Memory B cell (primary cell): ENCODE results near the gene UBP1.
A peak's percentile ranks its signal among the peaks of the same experiment; 100 is the strongest.
"Not testable (repeated sequence)": the region's sequence is repeated elsewhere in the genome, so short reads cannot be mapped to it uniquely, and the experiment has no call there.

Source experiments
- ATAC-seq: fragments of 150-1000 bp; cut with Tn5 transposase; 2 replicates; pipeline ENCODE4 v1.10.0; 2021; ENCODE audit warnings: low read depth, mild to moderate bottlenecking, moderate library complexity
- DNase-seq, 2 donors: peaks; one replicate each; pipeline ENCODE4 v3.0.0; 2022; ENCODE audit warnings: low spot score in 2 of 2
- H3K27ac Mint-ChIP-seq: one replicate; pipeline ENCODE4 v1.8.0; 2022; ENCODE audit warnings: mild to moderate bottlenecking, moderate library complexity, mixed read lengths
- H3K27me3 Mint-ChIP-seq: one replicate; pipeline ENCODE4 v1.8.0; 2022; ENCODE audit warnings: mixed read lengths
- H3K36me3 Mint-ChIP-seq: one replicate; pipeline ENCODE4 v1.8.0; 2022; ENCODE audit warnings: mild to moderate bottlenecking, mixed read lengths
- H3K4me1 Mint-ChIP-seq: one replicate; pipeline ENCODE4 v1.8.0; 2022; ENCODE audit warnings: mixed read lengths
- H3K4me3 Mint-ChIP-seq: one replicate; pipeline ENCODE4 v1.8.0; 2022; ENCODE audit warnings: mild to moderate bottlenecking, moderate library complexity, mixed read lengths
- H3K9me3 Mint-ChIP-seq: one replicate; pipeline ENCODE4 v1.8.0; 2022; ENCODE audit warnings: mixed read lengths

Gene UBP1

GRCh38 chr3:33440328-33441224 is at the start of gene UBP1:
Gene UBP1, minus strand, starts transcription at chr3:33440405. Its CDS starts 557 bp downstream, at chr3:33439848.
- DNase-seq (peak; percentile 94 to 97), ATAC-seq (peak; percentile 81)
- no peaks in the 10 kb centered on the region for H3K36me3 Mint-ChIP-seq
- H3K27me3 Mint-ChIP-seq: no peaks in the 10 kb centered on the region
- H3K4me3 Mint-ChIP-seq: peak within 1 kb of the TSS; percentile 100
- H3K4me1 Mint-ChIP-seq: peaks cover 23% of the 10 kb centered on the region
- H3K9me3 Mint-ChIP-seq: no peaks in the 10 kb centered on the region
- H3K27ac Mint-ChIP-seq: peak within 1 kb of the TSS; percentile 100

DNA sequence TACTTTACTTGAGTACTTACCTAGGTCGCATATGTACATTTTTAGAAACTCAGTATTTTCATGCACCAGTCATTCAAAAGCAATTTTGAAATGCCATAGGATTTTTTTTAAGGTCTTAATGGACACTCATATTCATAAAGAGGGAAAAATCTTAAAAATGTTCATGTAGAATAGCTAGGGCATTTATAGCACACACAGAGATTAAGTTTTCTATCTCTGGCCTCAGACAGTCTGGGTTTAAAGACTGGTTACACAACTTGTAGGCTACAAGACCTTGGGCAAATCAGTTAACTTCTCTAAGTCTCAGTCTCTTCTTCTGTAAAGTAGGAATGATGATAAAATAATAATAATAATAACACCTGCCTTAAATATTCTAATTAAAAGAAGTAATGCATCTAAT is 48.5 kb upstream of the UBP1 start:
- Mint-ChIP-seq H3K4me1 (peaks cover 9% of the 10 kb centered on the region), H3K36me3 (peaks cover 12% of the 10 kb centered on the region), H3K4me3 (no peak overlapping the region), H3K27ac (no peak overlapping the region), H3K27me3 (no peaks in the 10 kb centered on the region), H3K9me3 (peaks cover 3% of the 10 kb centered on the region)
- no peak for ATAC-seq
- DNase-seq: no peak

- no peak overlapping the region for H3K4me3 Mint-ChIP-seq
- no peak for ATAC-seq
- H3K27me3 Mint-ChIP-seq: no peaks in the 10 kb centered on the region
Observed at GRCh38 chr3:33488246-33488645, 48.0 kb upstream of the UBP1 start.

DNA sequence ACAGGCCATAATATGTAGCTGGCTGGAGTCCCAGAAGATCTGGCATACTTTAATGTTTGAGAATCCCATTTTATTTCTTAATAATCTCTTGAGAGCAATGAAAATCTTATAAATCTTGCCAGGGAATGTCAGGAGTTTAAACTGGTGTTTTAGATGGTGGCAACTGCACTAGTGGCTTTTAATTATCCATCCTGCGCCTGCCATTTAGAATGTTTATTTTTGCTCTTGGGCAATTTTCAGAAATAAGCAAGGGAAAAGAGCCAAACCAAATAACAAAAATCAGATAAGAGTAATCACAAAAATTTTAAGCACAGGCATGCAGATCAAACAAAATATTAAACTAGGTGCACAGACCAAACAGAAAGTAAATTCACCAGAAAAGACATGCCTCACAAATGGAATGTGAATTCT is 41.9 kb upstream of the UBP1 start:
- H3K4me3 Mint-ChIP-seq: no peak overlapping the region
- H3K27ac Mint-ChIP-seq: no peak overlapping the region
- DNase-seq (no peak), ATAC-seq (no peak)
- peaks cover 6% of the 10 kb centered on the region for H3K9me3 Mint-ChIP-seq
- no peaks in the 10 kb centered on the region for H3K27me3 Mint-ChIP-seq
- no peaks in the 10 kb centered on the region for H3K4me1 Mint-ChIP-seq
- H3K36me3 Mint-ChIP-seq: peaks cover 10% of the 10 kb centered on the region

More at GRCh38 chr3:33488246-33488645, 48.0 kb upstream of the UBP1 start:
- no peak overlapping the region for H3K27ac Mint-ChIP-seq
- H3K36me3 Mint-ChIP-seq: peaks cover 12% of the 10 kb centered on the region
- H3K4me1 Mint-ChIP-seq: peaks cover 9% of the 10 kb centered on the region
- H3K9me3 Mint-ChIP-seq: peaks cover 3% of the 10 kb centered on the region
- no peak for DNase-seq

- Mint-ChIP-seq H3K4me1 (no peaks in the 10 kb centered on the region), H3K27me3 (no peaks in the 10 kb centered on the region), H3K4me3 (no peak overlapping the region), H3K36me3 (peaks cover 2% of the 10 kb centered on the region), H3K9me3 (no peaks in the 10 kb centered on the region), H3K27ac (no peak overlapping the region)
- no peak for ATAC-seq
- DNase-seq: no peak
Observed at GRCh38 chr3:33474896-33475295, 34.7 kb upstream of the UBP1 start.

DNA sequence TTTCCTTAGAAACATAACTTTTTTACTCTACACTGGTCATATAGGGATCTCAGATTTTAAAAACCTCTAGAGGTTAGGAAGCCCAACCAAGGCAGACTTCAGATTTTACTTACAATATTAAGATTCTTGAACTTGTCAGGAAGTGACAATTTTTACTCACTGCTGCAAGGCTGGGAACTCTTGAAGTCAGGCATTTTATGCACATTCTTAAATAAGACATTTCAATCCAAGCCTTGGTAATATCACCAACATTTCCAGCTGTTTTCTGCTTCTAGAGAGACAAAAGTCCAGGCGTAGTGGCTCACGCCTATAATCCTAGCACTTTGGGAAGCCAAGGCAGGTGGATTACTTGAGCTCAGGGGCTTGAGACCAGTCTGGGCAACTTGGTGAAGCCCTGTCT is 33.6 kb upstream of the UBP1 start:
- no peak for ATAC-seq
- H3K4me1 Mint-ChIP-seq: no peaks in the 10 kb centered on the region
- H3K4me3 Mint-ChIP-seq: no peak overlapping the region
- H3K9me3 Mint-ChIP-seq: no peaks in the 10 kb centered on the region
- no peaks in the 10 kb centered on the region for H3K27me3 Mint-ChIP-seq
- H3K27ac Mint-ChIP-seq: no peak overlapping the region
- no peak for DNase-seq
- H3K36me3 Mint-ChIP-seq: peaks cover 2% of the 10 kb centered on the region

DNA sequence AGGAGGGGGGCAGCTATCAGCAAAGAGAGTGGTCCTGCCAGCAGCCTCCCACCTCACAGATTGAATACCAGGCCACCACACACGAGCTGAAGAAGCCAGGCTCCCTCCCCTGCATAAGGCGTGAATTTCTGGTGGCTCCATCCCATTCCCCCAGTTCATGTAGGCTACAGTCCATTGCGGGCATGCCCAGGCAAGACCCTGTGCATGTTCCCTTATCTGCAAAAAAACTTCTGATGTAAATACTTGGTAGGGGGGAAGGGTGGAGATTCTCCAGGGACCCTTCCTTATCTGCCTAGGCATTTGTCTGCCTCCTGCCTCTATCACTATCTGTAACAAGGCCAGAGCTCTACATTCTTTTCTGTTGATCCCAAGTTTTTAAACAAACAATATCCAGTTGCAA is 27.6 kb upstream of the UBP1 start:
- Mint-ChIP-seq H3K9me3 (peaks cover 1% of the 10 kb centered on the region), H3K4me3 (no peak overlapping the region), H3K27me3 (no peaks in the 10 kb centered on the region), H3K36me3 (peaks cover 25% of the 10 kb centered on the region), H3K27ac (no peak overlapping the region), H3K4me1 (no peaks in the 10 kb centered on the region)
- ATAC-seq (no peak), DNase-seq (no peak)

GRCh38 chr3:33461097-33461496 is 20.9 kb upstream of the UBP1 start:
- Mint-ChIP-seq H3K4me1 (no peaks in the 10 kb centered on the region), H3K9me3 (peaks cover 7% of the 10 kb centered on the region), H3K4me3 (no peak overlapping the region), H3K27me3 (no peaks in the 10 kb centered on the region), H3K27ac (no peak overlapping the region), H3K36me3 (peaks cover 27% of the 10 kb centered on the region)
- DNase-seq: no peak
- no peak for ATAC-seq

- not testable (repeated sequence) for H3K4me3 Mint-ChIP-seq, ATAC-seq, H3K9me3 Mint-ChIP-seq, H3K27ac Mint-ChIP-seq, H3K27me3 Mint-ChIP-seq, H3K4me1 Mint-ChIP-seq, DNase-seq
- H3K36me3 Mint-ChIP-seq: peaks cover 23% of the 10 kb centered on the region
Observed at GRCh38 chr3:33459577-33459976, 19.4 kb upstream of the UBP1 start.

DNA sequence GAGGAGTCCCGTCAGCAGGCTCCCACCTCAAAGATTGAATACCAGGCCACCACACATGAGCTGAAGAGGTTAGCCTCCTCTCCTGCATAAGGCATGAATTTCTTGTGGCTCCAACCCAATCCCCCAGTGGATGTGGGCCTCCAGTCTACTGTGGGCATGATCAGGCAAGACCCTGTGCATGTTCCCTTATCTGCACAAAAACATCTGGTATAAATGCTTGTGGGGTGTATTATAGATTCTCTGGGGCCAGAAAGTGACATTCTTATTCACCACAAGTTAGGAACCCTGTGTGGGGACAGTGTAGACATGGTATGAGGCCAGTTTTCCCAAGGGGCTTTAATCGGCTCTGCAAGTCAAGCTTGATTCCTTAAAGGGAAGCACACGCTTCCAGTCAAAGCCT is 18.2 kb upstream of the UBP1 start:
- Mint-ChIP-seq H3K27ac (no peak overlapping the region), H3K27me3 (no peaks in the 10 kb centered on the region), H3K9me3 (peaks cover 7% of the 10 kb centered on the region), H3K4me3 (no peak overlapping the region), H3K36me3 (peaks cover 19% of the 10 kb centered on the region), H3K4me1 (no peaks in the 10 kb centered on the region)
- DNase-seq (no peak), ATAC-seq (no peak)

GRCh38 chr3:33456756-33457155 is 16.6 kb upstream of the UBP1 start:
- H3K4me1 Mint-ChIP-seq: no peaks in the 10 kb centered on the region
- no peaks in the 10 kb centered on the region for H3K27me3 Mint-ChIP-seq
- ATAC-seq (no peak), DNase-seq (no peak)
- H3K36me3 Mint-ChIP-seq: peaks cover 14% of the 10 kb centered on the region
- no peak overlapping the region for H3K27ac Mint-ChIP-seq
- H3K9me3 Mint-ChIP-seq: peaks cover 7% of the 10 kb centered on the region
- no peak overlapping the region for H3K4me3 Mint-ChIP-seq

GRCh38 chr3:33453331-33453761 is 13.1 kb upstream of the UBP1 start:
- H3K9me3 Mint-ChIP-seq: peaks cover 2% of the 10 kb centered on the region
- H3K27me3 Mint-ChIP-seq: no peaks in the 10 kb centered on the region
- H3K4me3 Mint-ChIP-seq: no peak overlapping the region
- peaks cover 6% of the 10 kb centered on the region for H3K36me3 Mint-ChIP-seq
- no peak for DNase-seq
- no peaks in the 10 kb centered on the region for H3K4me1 Mint-ChIP-seq
- ATAC-seq: no peak
- H3K27ac Mint-ChIP-seq: no peak overlapping the region

DNA sequence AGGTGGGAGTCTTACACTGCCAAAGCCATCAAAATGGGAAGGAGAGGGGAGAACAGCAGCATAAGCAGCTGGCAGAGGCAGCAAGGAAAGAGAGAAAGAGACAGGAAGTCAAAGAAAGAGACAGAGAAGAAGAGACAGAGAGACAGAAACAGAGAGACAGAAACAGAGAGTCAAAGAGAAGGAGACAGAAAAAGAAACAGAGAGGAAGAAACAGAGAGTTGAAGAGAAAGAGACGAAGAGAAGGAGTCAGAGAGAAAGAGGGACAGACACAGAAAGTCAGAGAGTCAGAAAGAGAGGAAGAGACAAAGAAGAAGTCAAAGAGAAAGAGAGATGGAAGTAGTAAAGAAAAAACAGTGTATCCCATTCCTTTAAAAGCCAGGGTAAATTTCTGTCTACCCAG is 11.8 kb upstream of the UBP1 start:
- not testable (repeated sequence) for H3K9me3 Mint-ChIP-seq, H3K27ac Mint-ChIP-seq

GRCh38 chr3:33447958-33448357 is 7.8 kb upstream of the UBP1 start:
- no peak overlapping the region for H3K4me3 Mint-ChIP-seq
- DNase-seq (no peak), ATAC-seq (no peak)
- H3K4me1 Mint-ChIP-seq: peaks cover 5% of the 10 kb centered on the region
- no peaks in the 10 kb centered on the region for H3K36me3 Mint-ChIP-seq
- no peaks in the 10 kb centered on the region for H3K27me3 Mint-ChIP-seq
- H3K27ac Mint-ChIP-seq: no peak overlapping the region
- H3K9me3 Mint-ChIP-seq: no peaks in the 10 kb centered on the region

More for the DNA sequence above, 11.8 kb upstream of the UBP1 start:
- H3K27me3 Mint-ChIP-seq, ATAC-seq, H3K36me3 Mint-ChIP-seq, DNase-seq, H3K4me1 Mint-ChIP-seq, H3K4me3 Mint-ChIP-seq: not testable (repeated sequence)

- ATAC-seq, H3K9me3 Mint-ChIP-seq, H3K27ac Mint-ChIP-seq, H3K4me1 Mint-ChIP-seq, H3K36me3 Mint-ChIP-seq, DNase-seq, H3K4me3 Mint-ChIP-seq, H3K27me3 Mint-ChIP-seq: not testable (repeated sequence)
Observed at GRCh38 chr3:33447256-33447625, 7.0 kb upstream of the UBP1 start.
